Measurements from ENCODE around the gene C4orf50. TPM values are rescaled to one million over a fixed set of nuclear protein-coding genes. Genes with fewer than 3 reads are reported as not detected.

The C4orf50 gene
- total and polyA plus RNA-seq, 2 of the 4 experiments (the other 2 are of a cell fraction), result not detected

- no peak for TF ChIP-seq BHLHE40 (IDR thresholded peaks at IDR 0.05; ENCODE audit: low read depth, low read length)
- no peak for TF ChIP-seq FOS (IDR thresholded peaks at IDR 0.05; ENCODE audit: low read depth, low read length)
- no peak for TF ChIP-seq RFX5 (IDR thresholded peaks at IDR 0.05; ENCODE audit: low read depth, low read length)
- in situ Hi-C loops (cut with MboI; ENCODE audit: low sequenced_read_pairs) (loop anchor here (25.0 kb wide), 2 partner anchors 96 to 396 kb away; no protein-coding TSS in a partner anchor), intact Hi-C loops (cut with micrococcal nuclease) (no loop called here), dilution Hi-C loops (cut with HindIII; ENCODE audit: low sequenced_read_pairs, unreplicated experiment) (no loop called here)
- no peaks in the 10 kb centered on the region for H4K20me1 ChIP-seq (ENCODE audit: insufficient read depth, low read length)
- H4K91ac ChIP-seq (ENCODE audit: insufficient read depth, low read depth, low read length), result no peak overlapping the region
- no peak overlapping the region for H3K23ac ChIP-seq (ENCODE audit: low read depth, low read length)
- no peaks in the 10 kb centered on the region for H3K36me3 ChIP-seq (ENCODE audit: control insufficient read depth, insufficient read depth, low read length)
- BruUV-seq (replicated peaks), result no TSS peak
- CTCF ChIA-PET, result no interaction called here
- no peak overlapping the region for H2BK120ac ChIP-seq (ENCODE audit: low read depth, low read length)
- no peaks in the 10 kb centered on the region for H3K4me1 ChIP-seq (ENCODE audit: control insufficient read depth, insufficient read depth, low read length)
- no peak overlapping the region for H3K4me3 ChIP-seq (ENCODE audit: insufficient read depth, low read depth, low read length)
- no peak overlapping the region for H2BK5ac ChIP-seq (ENCODE audit: low read depth, low read length, poor library complexity, severe bottlenecking)
- H3K27me3 ChIP-seq (ENCODE audit: control insufficient read depth, insufficient read depth, low read length), result no peaks in the 10 kb centered on the region
- no peak overlapping the region for H2BK20ac ChIP-seq (ENCODE audit: low read depth, low read length)
- H3K14ac ChIP-seq (replicated peaks; ENCODE audit: low read depth, low read length), result no peak overlapping the region
- no peak overlapping the region for H3K4me2 ChIP-seq (ENCODE audit: low read depth, low read length)
- WGBS, 2 experiments (ENCODE audit: extremely low coverage in 2 of 2, insufficient read length in 1 of 2), result 17% methylated on average over 1 of the region's 5 CpGs; no CpG with 5 or more reads in 1 of the 2 experiments
- POLR2A ChIA-PET (ENCODE audit: unreplicated experiment), result no interaction called here
- no peak overlapping the region for H2AFZ ChIP-seq (replicated peaks; ENCODE audit: low read length, poor library complexity)
- H3K4ac ChIP-seq (ENCODE audit: low read depth, low read length), result no peak overlapping the region
- H4K5ac ChIP-seq (ENCODE audit: low read depth, low read length), result no peak overlapping the region
- H2AK5ac ChIP-seq (ENCODE audit: low read depth, low read length), result no peak overlapping the region
- H3K79me1 ChIP-seq (ENCODE audit: low read depth in 1 of 2, low read length in 2 of 2), result no peaks in the 10 kb centered on the region
- ATAC-seq (ENCODE audit: low read depth), result no peak
- no peak overlapping the region for H4K8ac ChIP-seq (ENCODE audit: low read depth in 2 of 2, low read length in 2 of 2)
- H2AK9ac ChIP-seq (replicated peaks; ENCODE audit: low read depth, low read length, poor library complexity), result no peak overlapping the region
- no peak overlapping the region for H3K9ac ChIP-seq (ENCODE audit: low read depth, low read length)
- H2BK15ac ChIP-seq (ENCODE audit: low read depth, low read length), result no peak overlapping the region
- no peak overlapping the region for H3K18ac ChIP-seq (ENCODE audit: low read depth, low read length)
- H3K9me3 ChIP-seq (ENCODE audit: control insufficient read depth, insufficient read depth, low read length), result peaks cover 2% of the 10 kb centered on the region; the same call in 1 of the 2 replicates
- DNase-seq, result no peak
- H3K27ac ChIP-seq (ENCODE audit: insufficient read depth, low read length), result no peak overlapping the region
- H3K9me1 ChIP-seq (ENCODE audit: insufficient read depth, low read length), result no peaks in the 10 kb centered on the region
- no peak overlapping the region for H3K56ac ChIP-seq (ENCODE audit: extremely low read depth, insufficient read depth, low read length)
Observed at GRCh38 chr4:6041800-6042199, 23.6 kb upstream of the C4orf50 start.

Data from IMR-90 (cell line).